PFSK-1 (cell line): ENCODE data around the gene NDUFB5.

ENCODE experiments used
- POLR2AphosphoS5 ChIP-seq: IDR thresholded peaks from 2 replicates; pipeline ENCODE4 v1.6.1; 2012; ENCODE audit warnings: low read depth, mild to moderate bottlenecking, control low read depth, low read length, moderate library complexity
- REST ChIP-seq, 2 experiments: IDR thresholded peaks; 2 replicates each; pipeline versions ENCODE4 v1.6.1 to v1.8.0; 2011 to 2012; ENCODE audit warnings: low read depth in 2 of 2, low read length in 2 of 2, control low read depth in 1 of 2, inconsistent platforms in 1 of 2, mild to moderate bottlenecking in 1 of 2, moderate library complexity in 1 of 2; ENCODE audit not compliant: insufficient read depth in 1 of 2
- SIN3A ChIP-seq: IDR thresholded peaks from 2 replicates; pipeline ENCODE4 v1.6.1; 2012; ENCODE audit warnings: mild to moderate bottlenecking, low read length, moderate library complexity, borderline replicate concordance; ENCODE audit not compliant: insufficient read depth
- TAF1 ChIP-seq: IDR thresholded peaks from 2 replicates; pipeline ENCODE4 v1.6.1; 2012; ENCODE audit warnings: low read length, control low read depth, borderline replicate concordance; ENCODE audit not compliant: insufficient read depth

DNA sequence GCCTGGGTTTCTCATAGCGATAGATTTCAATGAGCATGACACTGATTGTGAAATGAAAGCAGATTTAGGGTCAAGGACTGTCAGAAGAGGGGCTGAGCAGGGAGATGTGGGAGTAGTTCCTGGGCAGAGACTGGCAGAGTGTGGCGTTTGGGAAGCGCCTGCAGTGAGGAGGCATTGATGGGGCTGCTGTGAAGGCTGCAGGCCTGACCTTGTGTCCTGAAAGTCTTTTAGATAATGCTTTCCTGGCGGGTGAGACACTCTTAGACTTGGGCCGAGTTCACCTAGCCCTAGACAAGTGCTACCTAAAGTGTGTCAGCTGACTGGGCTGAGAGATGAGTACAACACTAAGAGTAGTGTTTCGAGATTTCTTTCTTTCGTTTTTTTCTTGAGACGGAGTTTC, 68.9 kb downstream of the NDUFB5 start:
- no peak for TF ChIP-seq REST (IDR thresholded peaks at IDR 0.05; ENCODE audit: insufficient read depth in 1 of 2, low read depth in 2 of 2, low read length in 2 of 2)
- TF ChIP-seq SIN3A = no peak
- no peak for TF ChIP-seq POLR2AphosphoS5
- no peak for TF ChIP-seq TAF1
